Tongue (tissue), 2 donors: ENCODE results near the gene LTB. TPM values are rescaled to one million over a fixed set of nuclear protein-coding genes. Genes with fewer than 3 reads are reported as not detected.

Experiments
- small RNA-seq: library from RNA; depleted of rRNA; stranded (forward); fragments of <200 nt; gene quantifications from one replicate; pipeline ENCODE3, GENCODE V24; 2014; ENCODE audit warnings: low replicate concordance
- total RNA-seq: library from RNA; depleted of rRNA; stranded (reverse); fragments of >200 nt; gene quantifications from one replicate; pipeline ENCODE4 v1.2.3, GENCODE V29; 2014

The LTB gene
- total RNA-seq, 1 donor from 2014 or later = 1.7 TPM

Small RNA genes lying within 50 kb of the gene (small RNA-seq; reads per million reads assigned to genes)
- gene SNORA38 (3.8 reads per million, percentile 91 among the genes with 10 or more reads in this experiment), gene SNORD117 (364 reads per million, percentile 98 among the genes with 10 or more reads in this experiment), gene SNORD84 (not detected), gene UQCRHP1 (not detected)

Other genes with a start within 250 kb of the LTB start
- 451 TPM for gene HLA-B, start 225.2 kb downstream of the LTB start, total RNA-seq
- 6.8 TPM for gene MICA, start 178.8 kb downstream of the LTB start, total RNA-seq
- gene MICB, start 84.3 kb downstream of the LTB start, total RNA-seq = 3.9 TPM
- gene MCCD1, start 53.5 kb downstream of the LTB start, total RNA-seq = not detected
- 319 TPM for gene DDX39B, start 40.4 kb downstream of the LTB start, total RNA-seq
- gene ATP6V1G2, start 35.8 kb downstream of the LTB start, total RNA-seq = 1.3 TPM
- 11.4 TPM for gene NFKBIL1, start 34.8 kb downstream of the LTB start, total RNA-seq
- gene LTA, start 10.1 kb downstream of the LTB start, total RNA-seq = not detected
- not detected for gene TNF, start 6.9 kb downstream of the LTB start, total RNA-seq
- 1.5 TPM for gene LST1, start 3.9 kb upstream of the LTB start, total RNA-seq
- not detected for gene NCR3, start 10.6 kb upstream of the LTB start, total RNA-seq
- 10.9 TPM for gene AIF1, start 32.8 kb upstream of the LTB start, total RNA-seq
- 66.1 TPM for gene PRRC2A, start 38.3 kb upstream of the LTB start, total RNA-seq
- 154 TPM for gene BAG6, start 70.2 kb upstream of the LTB start, total RNA-seq
- gene APOM, start 73.5 kb upstream of the LTB start, total RNA-seq = not detected
- gene C6orf47, start 78.4 kb upstream of the LTB start, total RNA-seq = 20.8 TPM
- 18.0 TPM for gene GPANK1, start 82.6 kb upstream of the LTB start, total RNA-seq
- 92.1 TPM for gene CSNK2B, start 83.7 kb upstream of the LTB start, total RNA-seq
- gene LY6G5B, start 87.6 kb upstream of the LTB start, total RNA-seq = 2.6 TPM
- not detected for gene LY6G5C, start 98.6 kb upstream of the LTB start, total RNA-seq
- gene ABHD16A, start 120.9 kb upstream of the LTB start, total RNA-seq = 46.2 TPM
- gene LY6G6F, start 124.4 kb upstream of the LTB start, total RNA-seq = 0.82 TPM
- not detected for gene LY6G6D, start 132.9 kb upstream of the LTB start, total RNA-seq
- gene LY6G6C, start 139.3 kb upstream of the LTB start, total RNA-seq = 1.1 TPM
- gene MPIG6B, start 140.9 kb upstream of the LTB start, total RNA-seq = not detected
- 114 TPM for gene DDAH2, start 146.9 kb upstream of the LTB start, total RNA-seq
- gene CLIC1, start 154.1 kb upstream of the LTB start, total RNA-seq = 131 TPM
- gene MSH5, start 157.6 kb upstream of the LTB start, total RNA-seq = 9.6 TPM
- not detected for gene SAPCD1, start 180.2 kb upstream of the LTB start, total RNA-seq
- 2.3 TPM for gene VWA7, start 194.9 kb upstream of the LTB start, total RNA-seq
- gene VARS1, start 213.3 kb upstream of the LTB start, total RNA-seq = 42.5 TPM
- 20.8 TPM for gene LSM2, start 224.5 kb upstream of the LTB start, total RNA-seq
- gene HSPA1L, start 232.9 kb upstream of the LTB start, total RNA-seq = 4.5 TPM
- gene HSPA1A, start 233.1 kb upstream of the LTB start, total RNA-seq = 698 TPM
- 827 TPM for gene HSPA1B, start 245.3 kb upstream of the LTB start, total RNA-seq